Measurements from ENCODE around the gene LIPI.

The LIPI gene

GRCh38 chr21:14086553-14086952 is 124.2 kb downstream of the LIPI start:
- no peak overlapping the region for H3K4me3 ChIP-seq (ENCODE audit: low read length)
- no peak for DNase-seq (ENCODE audit: low read depth)
- TF ChIP-seq CTCF (conservative IDR thresholded peaks at IDR 0.05; ENCODE audit: low read length), result no peak

GRCh38 chr21:14084701-14085100 is 126.1 kb downstream of the LIPI start:
- no peak overlapping the region for H3K4me3 ChIP-seq (ENCODE audit: low read length)
- no peak for TF ChIP-seq CTCF (conservative IDR thresholded peaks at IDR 0.05; ENCODE audit: low read length)
- no peak for DNase-seq (ENCODE audit: low read depth)

GRCh38 chr21:14084068-14084501 is 126.7 kb downstream of the LIPI start:
- no peak overlapping the region for H3K4me3 ChIP-seq (ENCODE audit: low read length)
- DNase-seq (ENCODE audit: low read depth), result no peak
- no peak for TF ChIP-seq CTCF (conservative IDR thresholded peaks at IDR 0.05; ENCODE audit: low read length)

- H3K4me3 ChIP-seq (ENCODE audit: low read length), result no peak overlapping the region
- TF ChIP-seq CTCF (conservative IDR thresholded peaks at IDR 0.05; ENCODE audit: low read length), result no peak
- DNase-seq (ENCODE audit: low read depth), result no peak
Observed at GRCh38 chr21:14080764-14081096, 130.0 kb downstream of the LIPI start.

- no peak for TF ChIP-seq CTCF (conservative IDR thresholded peaks at IDR 0.05; ENCODE audit: low read length)
- no peak overlapping the region for H3K4me3 ChIP-seq (ENCODE audit: low read length)
- no peak for DNase-seq (ENCODE audit: low read depth)
Observed at GRCh38 chr21:14080040-14080763, 130.6 kb downstream of the LIPI start.

GRCh38 chr21:14078746-14079375 is 131.9 kb downstream of the LIPI start:
- DNase-seq (ENCODE audit: low read depth), result no peak
- H3K4me3 ChIP-seq (ENCODE audit: low read length), result no peak overlapping the region
- no peak for TF ChIP-seq CTCF (conservative IDR thresholded peaks at IDR 0.05; ENCODE audit: low read length)

GRCh38 chr21:14076143-14076806 is 134.5 kb downstream of the LIPI start:
- DNase-seq (ENCODE audit: low read depth), result no peak
- H3K4me3 ChIP-seq (ENCODE audit: low read length), result no peak overlapping the region
- no peak for TF ChIP-seq CTCF (conservative IDR thresholded peaks at IDR 0.05; ENCODE audit: low read length)
